Lower leg skin (tissue), 4 donors: ENCODE measurements around the gene ZBTB21. TPM values are rescaled to one million over a fixed set of nuclear protein-coding genes. Genes with fewer than 3 reads are reported as not detected.

ENCODE experiments used
- DNase-seq, 2 donors: peaks; one replicate each; pipeline ENCODE4 v3.0.0-alpha.2; 2019; ENCODE audit warnings: low spot score in 2 of 2
- H3K4me3 ChIP-seq: fragments of 200-600 bp; sonication (generic); 2 replicates; pipeline ENCODE4 v1.5.1; 2017; ENCODE audit warnings: mild to moderate bottlenecking, low read depth; ENCODE audit not compliant: poor library complexity, severe bottlenecking
- CTCF ChIP-seq, 3 donors: fragments of 450-650 bp; IDR thresholded peaks; one replicate each; pipeline ENCODE4 v1.5.1; 2016; ENCODE audit warnings: antibody characterized with exemption in 3 of 3, mild to moderate bottlenecking in 3 of 3, moderate library complexity in 2 of 3
- POLR2A ChIP-seq, 2 donors: fragments of 450-650 bp; IDR thresholded peaks; one replicate each; pipeline ENCODE4 v1.6.1; 2016 to 2017; ENCODE audit warnings: antibody characterized with exemption in 2 of 2, mild to moderate bottlenecking in 1 of 2, moderate library complexity in 1 of 2
- WGBS, 2 donors: methylation state at CpG; one replicate each; pipeline ENCODE4 v1.1.5; 2018; 5-methylcytosine and 5-hydroxymethylcytosine counted together
- intact Hi-C: fragments of 100-400 bp; cut with DNase I; formaldehyde crosslinking; loops from one replicate; pipeline ENCODE4 v1.15.0; 2023; ENCODE audit warnings: low total_unique reads
- total RNA-seq, 4 donors: library from RNA; depleted of rRNA; stranded (reverse); fragments of >200 nt; gene quantifications; one replicate each; pipeline ENCODE4 v1.1.0, GENCODE V29; 2016

ZBTB21 gene
- total RNA-seq, 4 donors from 2014 or later: 18.1 to 31.9 (median 28.2) TPM

- intact Hi-C loops: no loop called here
- WGBS, 2 donors: 56 to 64% methylated on average over 6 of the region's 6 CpGs
- DNase-seq: no peak
- TF ChIP-seq CTCF (IDR thresholded peaks at IDR 0.05): no peak
- no peak for TF ChIP-seq POLR2A (IDR thresholded peaks at IDR 0.05)
- H3K4me3 ChIP-seq: no peak overlapping the region
Measured at GRCh38 chr21:41993744-41994143, 16.4 kb downstream of the ZBTB21 start.

GRCh38 chr21:41992576-41992975 lies 17.6 kb downstream of the ZBTB21 start:
- TF ChIP-seq CTCF (IDR thresholded peaks at IDR 0.05) (no peak), POLR2A (IDR thresholded peaks at IDR 0.05) (no peak)
- WGBS, 2 donors: 97 to 98% methylated on average over 15 of the region's 15 CpGs
- DNase-seq: no peak
- no peak overlapping the region for H3K4me3 ChIP-seq
- intact Hi-C loops: no loop called here

GRCh38 chr21:41991659-41992058 lies 18.5 kb downstream of the ZBTB21 start:
- TF ChIP-seq POLR2A (IDR thresholded peaks at IDR 0.05) (no peak), CTCF (IDR thresholded peaks at IDR 0.05) (no peak)
- intact Hi-C loops: no loop called here
- DNase-seq: no peak
- WGBS, 2 donors: 96 to 97% methylated on average over 16 of the region's 16 CpGs
- no peak overlapping the region for H3K4me3 ChIP-seq

- 91 to 93% methylated on average over 2 of the region's 2 CpGs for WGBS, 2 donors
- intact Hi-C loops: no loop called here
- no peak for DNase-seq
Measured at GRCh38 chr21:41989698-41990097, 20.5 kb downstream of the ZBTB21 start.

GRCh38 chr21:41987310-41987709 lies 22.9 kb downstream of the ZBTB21 start:
- 87 to 92% methylated on average over 3 of the region's 3 CpGs for WGBS, 2 donors

More at GRCh38 chr21:41989698-41990097, 20.5 kb downstream of the ZBTB21 start:
- TF ChIP-seq CTCF (IDR thresholded peaks at IDR 0.05) (no peak), POLR2A (IDR thresholded peaks at IDR 0.05) (no peak)
- H3K4me3 ChIP-seq: no peak overlapping the region

More at GRCh38 chr21:41987310-41987709, 22.9 kb downstream of the ZBTB21 start:
- DNase-seq: no peak
- no peak for TF ChIP-seq POLR2A (IDR thresholded peaks at IDR 0.05)
- no peak for TF ChIP-seq CTCF (IDR thresholded peaks at IDR 0.05)
- no peak overlapping the region for H3K4me3 ChIP-seq
- intact Hi-C loops: no loop called here
